ENCODE data around the gene TMEM254. TPM values are rescaled to one million over a fixed set of nuclear protein-coding genes. Genes with fewer than 3 reads are reported as not detected.

The TMEM254 gene
- total and polyA plus RNA-seq, 9 of the 15 experiments (the other 6 are each of a cell fraction or from before 2014, with no cell fraction given), result 0.59 to 4.7 (median 1.9) TPM

- Histone ChIP-seq H3K4me1 (replicated peaks in 1 of 2; ENCODE audit: control insufficient read depth in 2 of 2, insufficient read depth in 2 of 2, low read length in 2 of 2) (no peaks in the 10 kb centered on the region; a peak in 1 of 5 replicates), H3K27me3 (ENCODE audit: control insufficient read depth in 2 of 2, insufficient read depth in 2 of 2, low read length in 2 of 2) (0 out of 5 replicates have a peak, but pooled peaks cover 0 to 9% of the 10 kb centered on the region in 2 experiments), H3K4me2 (ENCODE audit: insufficient read depth, low read length) (no peak overlapping the region), H3K9me3 (replicated peaks; ENCODE audit: control insufficient read depth, insufficient read depth, low read depth, low read length) (no peaks in the 10 kb centered on the region; the same call in 1 of the 2 replicates), H3K9me1 (ENCODE audit: control insufficient read depth, insufficient read depth, low read length) (no peaks in the 10 kb centered on the region), H4K20me1 (replicated peaks; ENCODE audit: control insufficient read depth, insufficient read depth, low read length) (no peaks in the 10 kb centered on the region), H3K79me2 (ENCODE audit: control insufficient read depth, insufficient read depth, low read length) (no peaks in the 10 kb centered on the region), H3K4me3 (no peak overlapping the region), H3K27ac (ENCODE audit: extremely low read depth, low read depth, low read length) (no peak overlapping the region), H2AFZ (ENCODE audit: low read depth, low read length) (no peak overlapping the region), H3K36me3 (ENCODE audit: control insufficient read depth, insufficient read depth, low read length) (no peaks in the 10 kb centered on the region), H3K9ac (ENCODE audit: insufficient read depth in 1 of 2, low read depth in 2 of 2, low read length in 2 of 2) (no peak overlapping the region)
- no TSS peak for BruUV-seq (replicated peaks)
- FAIRE-seq (no peak), ATAC-seq (no peak), DNase-seq (ENCODE audit: extremely low read depth in 1 of 4, low spot score in 3 of 4) (no peak)
- intact Hi-C loops (cut with micrococcal nuclease), result no loop called here
- ChIA-PET POLR2A (no interaction called here), CTCF (ENCODE audit: low intra/inter-chr PET ratio) (no interaction called here)
- in situ Hi-C loops (cut with MboI), result no loop called here
- WGBS (ENCODE audit: insufficient coverage, low coverage, missing lambda C conversion rate), result 0% methylated on average over 6 of the region's 6 CpGs
- TF ChIP-seq NCOA1 (IDR thresholded peaks at IDR 0.05; ENCODE audit: low read depth) (no peak), ZNF551 (CRISPR knock-in tag; IDR thresholded peaks at IDR 0.05) (no peak), TOE1 (IDR thresholded peaks at IDR 0.05; ENCODE audit: borderline replicate concordance) (peak; percentile 58), TOE1 (CRISPR knock-in tag; IDR thresholded peaks at IDR 0.05; ENCODE audit: borderline replicate concordance, low read depth) (no peak), RAD51 (IDR thresholded peaks at IDR 0.05; ENCODE audit: borderline replicate concordance, low read depth) (peak; percentile 82), ZBTB33 (CRISPR knock-in tag; IDR thresholded peaks at IDR 0.05) (no peak), ZNF586 (CRISPR knock-in tag; conservative IDR thresholded peaks at IDR 0.05) (no peak), ZNF785 (CRISPR knock-in tag; IDR thresholded peaks at IDR 0.05) (no peak), THAP7 (CRISPR knock-in tag; IDR thresholded peaks at IDR 0.05) (no peak), ZNF77 (CRISPR knock-in tag; IDR thresholded peaks at IDR 0.05) (no peak), USF2 (CRISPR knock-in tag; IDR thresholded peaks at IDR 0.05) (peak; percentile 70), ZNF57 (CRISPR knock-in tag; IDR thresholded peaks at IDR 0.05) (no peak), ZNF41 (CRISPR knock-in tag; conservative IDR thresholded peaks at IDR 0.05) (no peak), CBFA2T2 (conservative IDR thresholded peaks at IDR 0.05) (peak; percentile 38), PPARD (CRISPR knock-in tag; IDR thresholded peaks at IDR 0.05) (no peak), STAT6 (CRISPR knock-in tag; IDR thresholded peaks at IDR 0.05) (no peak), SMC3 (conservative IDR thresholded peaks at IDR 0.05; ENCODE audit: insufficient read depth, low read depth, low read length) (no peak), TCF7L2 (IDR thresholded peaks at IDR 0.05; ENCODE audit: low read depth, low read length) (no peak), RBM39 (optimal IDR thresholded peaks at IDR 0.05; ENCODE audit: low read depth, low read length) (no peak)
Observed at GRCh38 chr10:80041162-80041561, 37.3 kb upstream of the TMEM254 start.
